Testis (tissue), 3 donors: ENCODE data around the gene ANAPC5. TPM values are rescaled to one million over a fixed set of nuclear protein-coding genes. Genes with fewer than 3 reads are reported as not detected.
"Not testable (repeated sequence)": the region's sequence is repeated elsewhere in the genome, so short reads cannot be mapped to it uniquely, and the experiment has no call there.

ENCODE experiments used
- DNase-seq: peaks from one replicate; pipeline ENCODE4 v3.0.0-alpha.2; 2019
- H3K27ac ChIP-seq, 2 donors: fragments of 200-600 bp; sonication (generic); one replicate each; pipeline ENCODE4 v1.5.1; 2019
- H3K27me3 ChIP-seq: fragments of 200-600 bp; sonication (generic); one replicate; pipeline ENCODE4 v1.5.1; 2019
- H3K36me3 ChIP-seq: fragments of 200-600 bp; sonication (generic); one replicate; pipeline ENCODE4 v1.5.1; 2017; ENCODE audit warnings: low read depth; ENCODE audit errors: missing control alignments
- H3K4me1 ChIP-seq: fragments of 200-600 bp; sonication (generic); one replicate; pipeline ENCODE4 v1.5.1; 2019
- H3K4me3 ChIP-seq, 2 donors: fragments of 200-600 bp; sonication (generic); one replicate each; pipeline ENCODE4 v1.5.1; 2017 to 2019
- H3K9me3 ChIP-seq: fragments of 200-600 bp; sonication (generic); one replicate; pipeline ENCODE4 v1.5.1; 2017
- CTCF ChIP-seq, 3 experiments: fragments of 450-650 bp in 2 of 3; fragments of 200-600 bp in 1 of 3; sonication (generic) in 1 of 3; IDR thresholded peaks; one replicate each; pipeline ENCODE4 v1.5.1; 2016 to 2019; ENCODE audit warnings: antibody characterized with exemption in 3 of 3, mild to moderate bottlenecking in 2 of 3, moderate library complexity in 1 of 3
- POLR2A ChIP-seq: fragments of 450-650 bp; IDR thresholded peaks from one replicate; pipeline ENCODE4 v1.6.1; 2017; ENCODE audit warnings: antibody characterized with exemption, mild to moderate bottlenecking, moderate library complexity
- WGBS, 2 donors: methylation state at CpG; one replicate each; pipeline ENCODE4 v1.1.5; 2018; 5-methylcytosine and 5-hydroxymethylcytosine counted together
- intact Hi-C: fragments of 100-400 bp; cut with DNase I; formaldehyde crosslinking; loops from one replicate; pipeline ENCODE4 v1.15.1; 2023; ENCODE audit warnings: low total_unique reads
- polyA plus RNA-seq: library from polyadenylated mRNA; stranded (reverse); fragments of 350-450 nt; fragmentation: Illumina TruSeq; extraction: RNeasy Lipid Tissue Mini Kit (QIAGEN cat#74804); gene quantifications from one replicate; pipeline ENCODE4 v1.2.3, GENCODE V29; 2014; ENCODE audit warnings: low read depth, low replicate concordance; ENCODE audit not compliant: insufficient read depth
- total RNA-seq, 2 donors: library from RNA; depleted of rRNA; stranded (reverse); fragments of >200 nt; gene quantifications; one replicate each; pipeline ENCODE4 v1.2.3, GENCODE V29; 2016

ANAPC5 gene
- total and polyA plus RNA-seq, 3 donors from 2014 or later, result 95.9 to 158 (median 143) TPM

- 90 to 95% methylated on average over 6 of the region's 6 CpGs for WGBS, 2 donors
- Histone ChIP-seq H3K27me3 (no peaks in the 10 kb centered on the region), H3K9me3 (no peaks in the 10 kb centered on the region), H3K4me3 (no peak overlapping the region), H3K27ac (peak overlapping the region in 1 of 2 donors; percentile 84), H3K36me3 (no peaks in the 10 kb centered on the region), H3K4me1 (peaks cover 38% of the 10 kb centered on the region)
- no peak for DNase-seq
- no peak for TF ChIP-seq CTCF (IDR thresholded peaks at IDR 0.05)
- TF ChIP-seq POLR2A, result no peak
- intact Hi-C loops, result no loop called here
These were observed 68.4 kb downstream of the ANAPC5 start for GRCh38 chr12:121283841-121284240.

GRCh38 chr12:121283388-121283787, 68.8 kb downstream of the ANAPC5 start:
- DNase-seq, result no peak
- Histone ChIP-seq H3K4me1 (peaks cover 40% of the 10 kb centered on the region), H3K27me3 (no peaks in the 10 kb centered on the region), H3K36me3 (no peaks in the 10 kb centered on the region), H3K9me3 (no peaks in the 10 kb centered on the region), H3K27ac (peak overlapping the region; percentile 73 to 84), H3K4me3 (no peak overlapping the region)
- TF ChIP-seq CTCF (IDR thresholded peaks at IDR 0.05) (no peak), POLR2A (no peak)
- 89 to 90% methylated on average over 5 of the region's 5 CpGs for WGBS, 2 donors
- intact Hi-C loops, result no loop called here

GRCh38 chr12:121282910-121283309, 69.3 kb downstream of the ANAPC5 start:
- H3K27me3 ChIP-seq, intact Hi-C loops, DNase-seq, H3K36me3 ChIP-seq, H3K9me3 ChIP-seq, H3K4me3 ChIP-seq: not testable (repeated sequence)
- peak overlapping the region; percentile 73 to 84 for H3K27ac ChIP-seq
- H3K4me1 ChIP-seq, result peaks cover 44% of the 10 kb centered on the region
- WGBS, 2 donors, result 88 to 90% methylated on average over 7 to 11 of the region's 11 CpGs

GRCh38 chr12:121282072-121282742, 70.0 kb downstream of the ANAPC5 start:
- Histone ChIP-seq H3K36me3 (no peaks in the 10 kb centered on the region), H3K9me3 (no peaks in the 10 kb centered on the region), H3K27ac (peak overlapping the region; percentile 73 to 84), H3K4me3 (no peak overlapping the region), H3K27me3 (no peaks in the 10 kb centered on the region), H3K4me1 (peaks cover 46% of the 10 kb centered on the region)
- DNase-seq, result peak; percentile 51
- 57 to 64% methylated on average over 10 of the region's 10 CpGs for WGBS, 2 donors
- intact Hi-C loops, result no loop called here
- no peak for TF ChIP-seq POLR2A
- TF ChIP-seq CTCF (IDR thresholded peaks at IDR 0.05), result no peak

GRCh38 chr12:121281116-121281515, 71.1 kb downstream of the ANAPC5 start:
- H3K36me3 ChIP-seq, H3K27me3 ChIP-seq, H3K4me3 ChIP-seq, intact Hi-C loops, DNase-seq, H3K9me3 ChIP-seq: not testable (repeated sequence)
- peaks cover 46% of the 10 kb centered on the region for H3K4me1 ChIP-seq
- peak overlapping the region; percentile 73 to 84 for H3K27ac ChIP-seq
- 81 to 88% methylated on average over 10 to 14 of the region's 14 CpGs for WGBS, 2 donors

- DNase-seq, H3K9me3 ChIP-seq, H3K36me3 ChIP-seq, intact Hi-C loops, H3K4me3 ChIP-seq, H3K27me3 ChIP-seq: not testable (repeated sequence)
- 72 to 82% methylated on average over 8 to 11 of the region's 11 CpGs for WGBS, 2 donors
- peak overlapping the region in 1 of 2 donors; percentile 45 for H3K27ac ChIP-seq
- peaks cover 46% of the 10 kb centered on the region for H3K4me1 ChIP-seq
These were observed 71.7 kb downstream of the ANAPC5 start for GRCh38 chr12:121280531-121280930.
